SHP77 treated with DMSO at 0.1 percent for 48 hours (cell line): ENCODE data around the gene TFEB.

Experiments
- DNase-seq: peaks from one replicate; lab custom pipeline; 2025; lab: John Stamatoyannopoulos, UW

TFEB gene

DNA sequence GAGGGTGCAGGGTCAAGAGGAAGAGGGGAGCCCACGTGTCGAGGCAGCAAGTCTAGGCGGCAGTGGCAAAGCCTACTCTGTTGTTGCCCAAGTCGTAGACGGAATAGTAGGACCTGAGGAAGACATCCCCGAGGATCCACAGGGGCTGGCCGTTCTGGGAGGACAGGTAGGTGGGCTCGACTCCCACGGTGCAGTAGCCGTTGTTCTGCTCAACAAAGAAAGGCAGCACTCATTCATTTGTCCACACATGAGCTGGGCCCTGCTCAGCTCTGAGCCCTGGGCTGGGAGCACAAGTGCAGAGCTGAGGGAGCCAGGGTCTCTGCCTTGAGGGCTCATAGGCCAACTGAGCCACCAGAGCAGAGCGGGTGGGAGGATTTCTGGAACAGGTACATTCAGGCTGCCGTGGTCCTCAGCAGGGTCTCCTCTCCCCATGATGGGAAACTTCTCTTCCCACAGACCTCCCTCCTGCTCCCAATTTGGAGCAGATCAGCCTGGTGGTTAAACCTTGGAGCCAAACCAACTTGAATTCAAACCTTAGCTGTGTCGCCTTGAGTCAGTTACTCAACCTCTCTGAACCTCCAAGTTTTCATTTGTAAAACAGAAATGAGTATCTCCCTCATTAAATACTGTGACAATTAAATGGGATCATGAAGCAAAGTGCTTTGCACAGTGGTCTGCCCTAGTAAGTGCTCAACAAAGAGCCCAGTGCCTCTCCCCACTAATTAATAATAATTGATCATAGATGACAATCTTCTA is 1.6 kb upstream of the TFEB start:
- DNase-seq: no peak

DNA sequence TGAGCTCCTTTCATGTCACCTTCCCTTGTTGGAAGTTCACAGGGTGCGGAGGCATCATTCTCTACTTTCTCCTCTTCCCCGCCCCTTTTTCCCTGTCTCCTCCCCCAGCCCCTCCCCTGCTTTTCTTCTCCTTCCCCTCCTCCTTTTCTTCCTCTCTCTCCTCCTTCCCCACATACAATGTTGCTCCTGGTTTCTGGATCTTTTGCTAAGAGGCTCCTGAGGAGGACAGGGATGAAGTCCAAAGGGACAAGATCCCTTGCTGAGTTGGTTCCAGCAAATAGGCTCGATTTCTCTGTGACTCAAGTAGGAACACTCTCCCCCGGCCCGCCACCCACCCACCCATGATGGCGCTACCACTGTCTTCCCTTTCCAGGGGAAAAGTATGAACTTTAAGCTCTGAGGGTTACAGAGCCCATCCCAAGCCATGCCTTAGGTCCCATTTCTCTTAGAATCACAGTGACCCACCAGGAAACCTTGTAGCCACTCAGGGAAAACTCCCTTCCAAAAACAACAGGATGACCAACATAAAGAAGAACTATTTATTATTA is 852 bp upstream of the TFEB start:
- DNase-seq: no peak

DNA sequence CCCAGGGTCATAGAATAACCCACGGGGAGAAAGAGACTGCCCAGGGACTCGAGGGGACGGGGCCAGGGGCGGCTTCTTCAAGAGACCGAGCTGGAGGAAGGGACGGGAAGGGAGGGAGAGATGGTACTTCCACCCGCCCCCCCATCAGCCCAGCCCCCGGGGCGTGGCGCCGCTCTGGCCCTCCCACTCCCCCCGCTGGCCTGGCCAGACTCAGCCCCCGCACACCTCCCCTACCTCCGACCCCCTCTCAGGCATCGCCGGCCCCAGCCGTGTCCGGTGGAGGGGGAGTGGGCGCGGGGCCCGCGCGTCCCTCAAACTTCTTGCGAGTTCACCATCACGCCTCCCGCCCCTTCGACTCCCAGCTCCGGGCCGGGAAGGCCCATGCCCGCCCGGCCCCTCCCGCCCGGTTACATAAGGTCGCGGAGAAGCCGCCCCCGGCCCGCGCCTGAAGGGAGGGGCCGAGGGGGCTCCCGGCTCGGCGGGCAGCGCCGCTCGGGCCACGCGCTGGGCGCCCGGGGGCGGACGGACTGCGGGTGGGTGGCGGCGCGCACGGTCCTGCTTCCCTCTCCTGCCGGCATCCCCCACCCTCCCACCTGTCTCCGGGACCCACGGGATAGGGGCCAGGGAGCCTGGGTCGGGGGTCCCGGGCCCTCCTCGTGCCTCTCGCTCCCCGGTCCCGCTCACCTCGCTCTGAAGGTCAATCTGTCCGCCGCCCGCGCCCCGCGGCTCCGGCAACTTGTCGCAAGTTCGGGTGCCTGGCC is 562 bp downstream of the TFEB start:
- DNase-seq: no peak

DNA sequence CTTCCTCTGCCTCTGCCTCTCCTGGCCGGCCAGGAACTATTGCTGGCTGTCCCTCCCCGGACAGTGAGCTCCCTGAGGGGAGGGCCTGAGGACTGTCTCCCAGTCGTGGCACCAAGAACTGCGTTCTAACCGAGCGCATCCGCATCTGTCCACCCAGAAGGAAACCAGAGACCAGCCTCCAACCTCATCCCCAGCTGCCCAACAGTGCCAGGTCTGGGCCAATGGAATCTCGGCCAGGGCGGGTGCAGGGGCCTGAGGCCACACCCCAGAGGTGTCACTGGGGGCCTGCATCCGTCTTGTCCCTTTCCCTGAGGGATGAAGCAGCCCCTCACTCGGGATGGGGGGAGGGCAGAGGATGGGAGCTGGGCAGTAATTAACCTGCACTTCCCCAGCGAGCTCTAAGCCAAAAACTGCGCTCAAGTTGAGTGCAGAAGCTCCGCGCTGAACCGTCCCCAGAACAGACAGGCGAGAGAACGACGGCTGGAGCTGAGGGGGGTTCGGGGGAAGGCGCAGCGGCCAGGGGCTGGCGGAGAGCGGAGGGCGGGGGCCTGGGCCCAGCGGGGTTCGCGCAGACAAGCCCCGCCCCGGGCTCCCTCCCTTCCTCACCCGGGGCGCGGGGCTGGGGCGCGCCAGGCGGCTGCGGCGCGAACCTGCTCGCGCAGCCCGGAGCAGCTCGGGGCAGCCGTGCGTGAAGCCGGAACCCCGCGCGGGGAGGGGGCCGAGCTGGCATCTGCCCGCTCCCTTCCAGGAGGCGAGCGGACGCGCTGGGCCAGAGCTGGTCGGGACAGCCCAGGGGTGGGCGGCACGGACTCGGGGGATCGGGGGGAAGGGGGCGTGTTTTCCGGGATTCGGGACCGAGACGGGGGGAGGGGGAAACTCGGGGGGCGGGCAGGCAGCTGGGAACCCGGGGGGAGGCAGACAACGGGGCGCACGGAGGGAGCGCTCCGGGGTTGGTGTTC is 1.4 kb downstream of the TFEB start:
- DNase-seq: peak; percentile 45

DNA sequence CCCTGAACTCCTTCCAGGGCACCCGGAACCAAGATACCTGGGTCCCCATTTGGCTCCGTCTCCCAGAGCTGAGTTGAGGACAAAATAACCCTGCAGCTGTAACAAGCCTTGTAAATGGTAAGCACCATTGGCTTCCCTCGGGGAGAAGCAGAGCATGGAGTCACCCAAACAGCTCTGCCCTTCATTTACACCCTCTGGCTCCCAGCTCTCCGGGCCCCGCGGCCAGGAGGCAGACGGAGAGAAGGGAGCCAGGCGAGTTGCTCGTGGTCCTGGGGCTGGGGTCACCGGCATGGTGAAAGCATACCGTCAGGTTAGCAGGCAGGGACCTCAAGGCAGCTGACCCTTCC is 2.1 kb downstream of the TFEB start:
- DNase-seq: no peak

DNA sequence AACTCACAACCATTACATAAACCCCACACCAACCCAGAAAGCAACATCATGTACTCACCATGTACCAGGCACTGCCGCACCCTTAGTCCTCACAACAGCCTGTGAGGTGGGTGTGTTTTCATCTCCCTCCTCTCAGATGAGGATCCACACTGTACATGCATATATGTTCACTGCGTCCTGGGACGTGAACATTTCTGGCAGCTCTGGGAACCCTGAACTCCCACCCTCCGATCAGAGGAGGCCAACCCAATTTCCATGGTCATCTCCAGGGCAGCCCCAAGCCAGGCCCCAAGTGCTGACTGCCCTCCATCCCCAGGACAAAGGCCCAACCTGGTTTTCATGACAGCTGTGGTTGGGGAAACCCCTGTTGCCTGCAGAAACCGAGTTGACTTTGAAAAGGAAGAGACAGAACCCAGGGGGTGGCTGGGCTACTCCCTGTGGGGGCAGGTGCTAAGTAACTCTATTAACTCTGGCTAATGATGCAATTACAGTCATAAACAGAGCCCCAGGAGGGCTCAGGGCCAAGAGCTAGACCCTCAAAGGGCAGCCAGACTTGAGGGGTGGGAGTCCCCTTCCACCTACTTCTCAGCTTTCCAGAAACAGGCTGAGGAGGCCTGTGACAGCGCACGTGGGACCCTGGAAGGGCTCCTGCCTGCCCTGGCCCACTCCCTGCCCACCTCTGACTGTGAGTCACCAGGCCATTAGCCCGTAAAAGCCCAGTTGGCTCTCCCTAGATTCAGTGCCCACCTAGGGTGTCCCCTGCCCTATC is 2.6 kb downstream of the TFEB start:
- DNase-seq: no peak

DNA sequence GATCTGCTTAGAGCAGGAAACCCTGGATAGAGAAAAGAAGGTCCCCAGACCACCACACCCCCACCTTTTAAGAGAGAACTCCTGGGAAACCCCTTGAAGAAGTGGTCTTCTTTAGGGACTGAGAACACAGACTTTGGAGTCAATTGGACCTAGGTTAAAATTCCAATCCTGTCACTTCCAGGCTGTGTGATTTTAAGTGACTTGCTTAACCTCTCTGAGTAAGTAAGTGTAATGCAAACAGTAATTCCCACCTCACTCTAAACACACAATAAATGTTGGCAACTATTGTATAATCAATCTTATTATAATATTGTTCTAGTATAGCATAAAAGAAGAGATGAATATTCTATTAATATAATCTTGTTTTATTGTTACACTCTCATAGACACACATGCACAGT is 3.3 kb downstream of the TFEB start:
- no peak for DNase-seq

DNA sequence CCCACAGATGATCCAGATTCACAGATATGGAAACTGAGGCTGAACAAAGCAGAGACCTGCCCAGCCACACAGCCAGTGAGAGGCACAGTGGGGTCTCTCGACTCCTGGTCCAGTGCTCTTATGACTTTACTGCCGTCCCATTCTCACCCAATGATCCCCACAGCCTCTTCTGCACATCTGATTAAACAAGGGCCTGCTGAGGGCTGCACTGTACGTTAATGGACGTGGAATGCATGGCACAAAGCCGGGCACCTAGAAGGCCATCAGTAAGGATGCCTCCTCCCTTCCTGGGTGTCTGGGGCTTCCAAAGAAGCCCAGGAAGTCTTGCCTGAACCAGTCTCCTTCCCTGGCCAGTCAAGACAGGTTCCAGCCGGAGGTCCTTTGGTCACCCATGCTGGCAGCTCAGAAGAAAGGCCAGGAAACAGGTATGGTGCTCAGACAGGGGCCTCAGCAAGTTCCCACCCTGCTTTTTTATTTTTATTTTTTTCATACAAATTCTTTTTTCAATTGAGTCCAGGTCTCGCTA is 3.8 kb downstream of the TFEB start:
- no peak for DNase-seq

DNA sequence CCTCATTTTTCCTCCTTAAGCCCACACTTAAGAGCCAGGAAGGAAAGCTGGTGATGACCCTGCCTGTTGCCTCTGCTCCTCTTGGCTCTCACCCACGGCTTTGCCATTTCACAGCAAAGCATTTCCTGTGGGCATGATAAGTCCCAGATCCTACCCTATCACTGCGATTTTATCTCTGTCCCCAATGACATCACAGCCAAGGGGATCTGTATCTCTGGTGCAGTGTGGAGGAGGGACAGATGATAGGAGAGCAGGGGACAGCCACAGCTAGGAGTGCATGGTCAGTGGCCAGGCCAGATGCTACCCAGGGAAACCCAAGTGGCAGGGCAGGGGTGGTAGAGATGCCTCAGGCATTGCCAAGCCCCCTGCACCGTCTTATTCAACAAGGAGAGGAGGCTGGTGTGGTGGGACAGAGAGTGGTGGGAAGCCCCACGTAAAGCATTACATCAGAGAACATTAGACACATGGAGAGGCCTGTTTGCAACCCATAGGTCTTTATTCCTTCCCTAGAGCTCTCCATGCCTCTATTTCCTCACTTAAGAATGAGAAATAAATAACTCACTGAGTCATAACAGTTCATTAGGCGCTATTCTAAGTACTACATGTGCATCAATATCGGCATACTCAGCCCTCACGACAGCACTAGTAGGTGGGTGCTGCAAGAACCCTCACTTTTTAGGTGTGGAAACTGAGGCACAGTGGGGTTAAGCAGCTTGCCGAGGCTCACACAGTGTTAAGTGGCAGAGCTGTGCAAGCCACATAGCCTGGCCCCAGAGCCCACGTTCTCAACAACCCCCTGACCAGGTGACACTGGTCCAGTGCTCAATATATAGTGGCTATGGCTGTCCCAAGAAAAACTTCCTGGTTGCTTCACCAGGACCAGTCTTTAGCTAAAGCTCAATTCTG is 4.6 kb downstream of the TFEB start:
- DNase-seq: no peak

DNA sequence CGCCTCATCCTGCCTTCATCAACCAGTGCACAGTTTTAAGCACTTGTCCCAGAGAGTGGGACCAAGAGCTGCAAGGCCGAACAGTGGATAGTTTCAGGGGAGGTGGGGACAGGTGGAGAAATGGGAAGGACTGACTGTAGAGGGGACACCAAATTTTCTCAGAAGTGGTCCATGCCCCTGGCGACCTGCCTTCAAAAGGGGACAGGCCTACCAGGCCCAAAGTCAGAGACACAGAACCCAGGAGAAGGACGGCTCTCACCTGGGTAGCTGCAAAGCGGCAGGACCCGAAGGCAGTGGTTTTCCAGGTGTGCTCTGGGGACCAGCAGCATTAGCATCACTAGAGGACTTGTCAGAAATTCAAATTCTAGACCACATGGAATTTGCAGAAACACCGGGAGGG is 5.8 kb downstream of the TFEB start:
- DNase-seq: no peak

DNA sequence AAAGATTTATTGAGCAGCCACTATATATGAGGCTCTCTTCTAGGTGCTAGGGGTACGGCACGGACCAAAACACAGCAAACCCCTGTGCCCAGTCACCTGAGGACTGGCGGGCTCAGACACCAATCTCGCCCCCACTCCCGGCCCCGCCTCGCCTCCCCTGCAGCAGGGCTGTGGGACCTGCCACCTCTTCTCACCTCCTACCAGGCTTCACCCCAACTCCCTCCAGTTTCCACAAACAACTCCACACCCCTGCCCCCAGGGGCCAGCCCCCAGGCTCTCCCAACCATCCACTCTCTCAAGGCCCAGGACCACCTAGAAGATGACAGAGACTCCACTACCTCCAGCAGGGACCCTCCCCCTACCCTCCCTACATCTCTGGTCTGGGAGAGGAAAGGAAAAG is 6.5 kb downstream of the TFEB start:
- DNase-seq: no peak

DNA sequence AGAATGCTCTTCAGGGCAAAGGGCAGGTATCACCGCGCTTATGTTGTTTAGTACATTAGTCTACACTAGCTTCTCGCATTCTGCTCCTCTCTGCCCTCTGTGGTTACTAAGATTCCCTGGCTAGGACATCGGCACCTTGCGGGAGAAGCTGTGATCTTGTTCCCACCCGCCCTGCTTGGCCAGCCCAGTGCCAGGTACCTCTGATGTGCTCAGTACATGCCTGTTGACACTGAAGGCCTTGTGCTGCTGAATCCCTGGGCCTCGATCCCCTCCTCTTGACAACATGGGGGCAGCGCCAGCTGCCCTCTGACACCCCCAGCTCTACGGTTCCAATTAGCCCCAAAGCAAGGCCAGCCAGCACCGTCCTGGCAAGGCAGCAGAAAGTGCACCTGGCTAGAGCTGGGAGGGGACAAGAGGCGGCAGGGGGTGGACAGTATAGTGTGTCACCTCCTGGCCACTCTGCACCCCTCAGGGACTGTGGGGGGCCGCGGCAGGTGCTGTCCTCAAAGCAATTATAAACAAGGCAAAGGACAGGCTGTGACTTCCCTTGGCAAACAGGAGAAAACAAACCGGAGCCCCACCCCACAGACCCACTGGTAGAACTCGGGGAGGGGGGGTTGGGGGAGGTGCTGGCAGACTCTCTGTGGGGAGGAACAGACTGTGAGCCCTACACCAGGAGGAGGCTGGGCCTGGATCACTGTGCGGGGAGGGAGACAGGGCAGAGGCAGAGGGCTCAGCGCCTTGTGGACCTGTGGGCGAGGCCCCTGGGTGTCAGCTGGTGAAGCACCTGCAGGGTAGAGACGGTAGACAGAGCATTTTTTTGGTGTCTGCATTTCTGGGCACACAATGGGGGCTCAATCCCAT is 7.1 kb downstream of the TFEB start:
- DNase-seq: peak; percentile 35

DNA sequence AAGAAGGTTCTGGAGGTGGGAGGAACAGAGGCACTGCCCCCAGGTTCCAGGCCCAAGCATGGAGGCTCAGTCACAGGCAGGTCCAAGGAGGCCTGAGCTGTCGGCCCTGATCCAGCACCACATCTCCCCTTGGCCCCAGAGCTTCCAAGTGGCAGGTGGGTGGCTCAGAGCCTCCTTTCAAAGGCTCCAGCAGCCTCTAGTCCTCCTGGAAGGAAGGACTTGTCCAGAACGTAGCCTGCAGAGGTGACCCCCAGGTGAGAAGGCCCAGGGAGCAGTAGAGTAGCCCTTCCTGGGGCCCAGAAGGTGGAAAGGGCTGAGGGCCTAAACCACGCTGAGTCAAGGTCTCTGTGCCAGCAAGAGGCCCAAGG is 7.7 kb downstream of the TFEB start:
- DNase-seq: no peak

DNA sequence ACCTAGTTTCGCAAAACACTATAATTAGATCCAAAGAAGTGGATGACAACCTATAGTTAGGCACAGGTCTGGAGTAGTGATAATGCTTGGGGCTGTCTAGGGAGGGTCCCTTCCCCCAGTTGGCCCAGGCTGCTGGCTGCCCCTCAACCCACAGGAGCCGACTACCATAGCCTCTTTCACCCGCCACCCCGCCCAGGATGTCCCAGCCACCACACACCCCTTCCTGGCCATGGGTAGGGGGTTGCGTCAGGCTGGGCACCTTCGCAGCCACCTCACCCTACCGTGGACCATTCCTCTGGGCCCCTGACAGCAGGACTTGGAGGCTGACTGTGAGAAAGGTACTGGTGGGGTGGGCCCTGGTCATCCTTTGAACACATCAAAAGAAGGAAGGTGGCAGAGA is 8.5 kb downstream of the TFEB start:
- no peak for DNase-seq

DNA sequence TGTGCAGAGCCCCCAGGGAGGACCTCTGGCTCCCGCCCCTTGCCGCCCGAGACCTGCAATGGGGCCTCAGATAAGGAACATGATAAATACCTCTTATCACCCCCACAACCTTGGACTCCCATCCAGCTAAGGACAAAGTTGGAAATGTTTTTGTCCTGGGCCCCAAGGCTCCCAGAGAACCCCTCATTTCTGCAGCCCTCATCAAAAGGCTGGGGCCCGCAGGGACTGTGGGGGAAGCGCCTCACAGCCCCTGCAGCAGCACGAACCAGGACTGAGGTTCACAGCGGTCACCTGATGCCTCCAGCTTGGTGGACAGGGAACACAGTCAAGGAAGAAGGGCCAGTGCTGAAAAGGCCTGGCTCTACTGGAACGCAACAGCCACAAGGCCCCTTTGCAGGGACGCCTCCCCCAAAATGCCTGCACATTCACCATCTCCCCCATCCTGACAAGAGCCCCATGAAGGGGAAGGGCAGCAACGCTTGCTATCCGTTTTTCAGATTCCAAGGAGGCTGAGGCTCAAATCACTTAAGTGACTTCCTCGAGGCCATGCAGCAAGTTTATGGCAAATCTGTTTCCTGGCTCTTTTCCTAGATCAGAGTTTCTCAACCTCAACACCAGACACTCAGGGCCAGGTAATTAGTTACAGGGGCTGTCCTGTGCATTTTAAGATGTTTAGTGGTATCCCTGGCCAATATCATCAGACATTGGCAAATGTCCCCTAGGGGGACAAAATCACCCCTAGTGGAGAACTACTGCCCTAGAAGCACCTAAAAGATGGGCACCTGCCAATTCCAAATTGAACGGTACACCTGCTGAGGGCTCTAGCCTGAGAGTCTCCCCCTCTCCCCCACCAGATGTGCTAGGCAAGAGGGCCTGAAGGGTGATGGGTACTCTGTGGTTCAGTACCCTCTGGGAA is 10.6 kb downstream of the TFEB start:
- no peak for DNase-seq

DNA sequence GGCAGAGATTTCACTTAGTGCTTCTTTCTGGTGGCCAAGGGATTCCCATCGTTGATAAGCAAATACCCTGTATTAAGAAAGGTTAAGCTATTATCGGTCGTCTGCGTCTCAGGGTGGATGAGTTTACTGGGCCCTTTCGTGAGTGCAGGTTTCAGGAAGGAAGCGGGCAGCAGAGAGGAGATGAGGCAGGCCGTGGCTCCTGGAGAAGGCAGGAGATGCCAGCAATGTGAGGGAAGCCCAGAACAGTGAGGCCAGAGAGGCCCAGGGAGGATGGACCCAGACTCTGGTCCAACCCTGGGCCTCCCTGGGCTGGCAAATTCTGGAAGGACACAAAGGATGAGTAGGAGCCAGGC is 11.2 kb downstream of the TFEB start:
- DNase-seq: no peak

DNA sequence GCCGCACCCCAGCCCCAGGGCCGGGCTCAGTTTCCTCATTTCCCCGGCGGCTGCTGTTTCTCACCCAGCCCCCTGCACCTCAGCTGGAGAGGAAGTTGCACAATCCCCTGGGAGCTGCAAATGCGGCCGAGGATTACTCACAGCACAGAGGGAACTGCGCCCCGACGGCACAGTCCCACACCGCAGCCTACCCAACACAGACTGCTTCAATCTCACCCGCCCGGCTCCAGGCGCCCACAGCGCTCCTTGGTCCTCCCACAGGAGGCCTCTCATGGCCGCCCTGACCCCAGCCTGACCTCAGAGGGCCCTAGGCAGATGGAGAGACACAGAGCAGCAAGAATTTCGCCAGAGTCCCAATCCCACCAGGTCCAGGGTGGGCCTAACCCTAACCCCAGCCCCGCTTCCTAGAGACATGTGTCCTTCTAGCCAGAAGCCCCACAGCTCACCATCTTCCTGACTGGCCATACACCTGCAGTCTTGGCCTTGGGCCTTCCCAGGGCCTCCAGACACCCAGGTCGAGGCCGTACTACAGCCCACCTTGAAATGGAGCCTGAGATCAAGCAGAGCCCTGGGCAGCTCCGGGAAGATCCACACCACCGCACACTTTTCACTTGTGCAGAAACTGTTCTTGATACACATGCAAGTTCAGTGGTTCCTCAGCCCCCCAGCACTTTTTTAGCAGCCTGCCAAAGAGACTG is 11.7 kb downstream of the TFEB start:
- DNase-seq: no peak
